Activated CD4-positive, alpha-beta T cell treated with anti-CD3 and anti-CD28 coated beads, Interleukin-2, amount 10 ng/mL, durations not matched to agents 7 days and 5 days (primary cell): Measurements from ENCODE around the gene CHCHD2. TPM values are rescaled to one million over a fixed set of nuclear protein-coding genes. Genes with fewer than 3 reads are reported as not detected.

ENCODE experiments used
- total RNA-seq, 2 experiments: library from RNA; stranded (reverse); gene quantifications; one replicate each; pipeline ENCODE4 v1.2.3, GENCODE V29; 2021

Gene CHCHD2
- total RNA-seq, 2 experiments from 2014 or later: 375 to 407 TPM

Other genes starting within 250 kb of the CHCHD2 start
- gene SEPTIN14, start 243.7 kb downstream of the CHCHD2 start, total RNA-seq: not detected
- gene ZNF713, start 219.0 kb downstream of the CHCHD2 start, total RNA-seq: 1 to 10 TPM; 2.5 to 4.2 TPM
- gene MRPS17, start 154.6 kb downstream of the CHCHD2 start, total RNA-seq: 10 to 100 TPM; 11.8 to 14.9 TPM
- 10 to 100 TPM; 35.4 to 38.6 TPM for gene NIPSNAP2, start 141.9 kb downstream of the CHCHD2 start, total RNA-seq
- 10 to 100 TPM in 1 of 2 experiments, 1 to 10 TPM in 1; 9.6 to 11.2 TPM for gene PSPH, start 55.0 kb downstream of the CHCHD2 start, total RNA-seq
- gene CCT6A, start 54.7 kb downstream of the CHCHD2 start, total RNA-seq: 100 to 1,000 TPM; 116 to 123 TPM
- gene SUMF2, start 42.2 kb downstream of the CHCHD2 start, total RNA-seq: 100 to 1,000 TPM; 128 to 133 TPM
- gene PHKG1, start 13.5 kb downstream of the CHCHD2 start, total RNA-seq: 1 to 10 TPM; 1.0 to 2.5 TPM
- gene NUPR2, start 9.9 kb upstream of the CHCHD2 start, total RNA-seq: not detected